ENCODE data around the gene IFI16. TPM values are rescaled to one million over a fixed set of nuclear protein-coding genes. Genes with fewer than 3 reads are reported as not detected.

Gene IFI16
- total and polyA plus RNA-seq, 2 of the 13 experiments (the other 11 are each of a cell fraction or from before 2014, with no cell fraction given): not detected

- no peak overlapping the region for H3K9ac ChIP-seq (ENCODE audit: insufficient read depth, low read depth, low read length)
- no peak overlapping the region for H3K27ac ChIP-seq (ENCODE audit: extremely low read length, insufficient read depth, low read length)
- no peak for DNase-seq (ENCODE audit: low spot score)
- FAIRE-seq: no peak
- ATAC-seq: no peak
- H3K4me3 ChIP-seq (replicated peaks in 1 of 3; ENCODE audit: insufficient read depth in 1 of 3, low read depth in 2 of 3, low read length in 3 of 3): no peak overlapping the region
- peaks cover 0 to 4% of the 10 kb centered on the region in 2 experiments; a peak in 1 of 5 replicates for H3K27me3 ChIP-seq (ENCODE audit: control insufficient read depth in 1 of 2, insufficient read depth in 2 of 2, low read length in 2 of 2)
- CTCF ChIA-PET (ENCODE audit: low intra/inter-chr PET ratio, low total read pairs): no interaction called here
- H2AFZ ChIP-seq (ENCODE audit: low read length): no peak overlapping the region
- WGBS (ENCODE audit: low lambda C conversion rate): 16% methylated on average over 7 of the region's 7 CpGs
- H3K4me1 ChIP-seq (ENCODE audit: insufficient read depth, low read length): no peaks in the 10 kb centered on the region
- H3K36me3 ChIP-seq (replicated peaks in 1 of 2; ENCODE audit: control insufficient read depth in 1 of 2, insufficient read depth in 2 of 2, low read length in 2 of 2): no peaks in the 10 kb centered on the region
- no TSS peak for BruUV-seq (replicated peaks)
- POLR2A ChIA-PET: no interaction called here
- intact Hi-C loops (cut with micrococcal nuclease; ENCODE audit: unreplicated experiment): no loop called here
- no peaks in the 10 kb centered on the region for H3K79me2 ChIP-seq (ENCODE audit: insufficient read depth, low read length)
- H3K9me3 ChIP-seq (ENCODE audit: low read length): no peaks in the 10 kb centered on the region
- H4K20me1 ChIP-seq (ENCODE audit: insufficient read depth, low read length): no peaks in the 10 kb centered on the region
- no peak overlapping the region for H3K4me2 ChIP-seq (ENCODE audit: low read depth, low read length)
- in situ Hi-C loops (cut with HindIII; ENCODE audit: extremely low pct_ligation_motif_present, low pct_unique_long_range_greater_than_20kb): no loop called here
- TF ChIP-seq ZNF644 (CRISPR knock-in tag; IDR thresholded peaks at IDR 0.05; ENCODE audit: low read depth) (no peak), TCF7L2 (IDR thresholded peaks at IDR 0.05; ENCODE audit: low read depth, low read length) (no peak), RELA (CRISPR knock-in tag; IDR thresholded peaks at IDR 0.05) (no peak), KLF16 (CRISPR knock-in tag; IDR thresholded peaks at IDR 0.05) (no peak), ZNF577 (CRISPR knock-in tag; IDR thresholded peaks at IDR 0.05; ENCODE audit: borderline replicate concordance, low read depth) (no peak), FOXO1 (CRISPR knock-in tag; IDR thresholded peaks at IDR 0.05) (no peak), U2AF2 (IDR thresholded peaks at IDR 0.05; ENCODE audit: low read depth, low read length) (no peak), HNRNPK (IDR thresholded peaks at IDR 0.05; ENCODE audit: low read depth, low read length, poor library complexity, severe bottlenecking) (no peak), PCBP2 (optimal IDR thresholded peaks at IDR 0.05; ENCODE audit: low read depth, low read length, poor library complexity, severe bottlenecking) (no peak), MED1 (CRISPR knock-in tag; IDR thresholded peaks at IDR 0.05) (no peak), ZNF264 (CRISPR knock-in tag; IDR thresholded peaks at IDR 0.05) (no peak), REL (CRISPR knock-in tag; conservative IDR thresholded peaks at IDR 0.05) (no peak)
- TF ChIP-seq, protein P1, sequence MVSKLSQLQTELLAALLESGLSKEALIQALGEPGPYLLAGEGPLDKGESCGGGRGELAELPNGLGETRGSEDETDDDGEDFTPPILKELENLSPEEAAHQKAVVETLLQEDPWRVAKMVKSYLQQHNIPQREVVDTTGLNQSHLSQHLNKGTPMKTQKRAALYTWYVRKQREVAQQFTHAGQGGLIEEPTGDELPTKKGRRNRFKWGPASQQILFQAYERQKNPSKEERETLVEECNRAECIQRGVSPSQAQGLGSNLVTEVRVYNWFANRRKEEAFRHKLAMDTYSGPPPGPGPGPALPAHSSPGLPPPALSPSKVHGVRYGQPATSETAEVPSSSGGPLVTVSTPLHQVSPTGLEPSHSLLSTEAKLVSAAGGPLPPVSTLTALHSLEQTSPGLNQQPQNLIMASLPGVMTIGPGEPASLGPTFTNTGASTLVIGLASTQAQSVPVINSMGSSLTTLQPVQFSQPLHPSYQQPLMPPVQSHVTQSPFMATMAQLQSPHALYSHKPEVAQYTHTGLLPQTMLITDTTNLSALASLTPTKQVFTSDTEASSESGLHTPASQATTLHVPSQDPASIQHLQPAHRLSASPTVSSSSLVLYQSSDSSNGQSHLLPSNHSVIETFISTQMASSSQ (IDR thresholded peaks at IDR 0.05; ENCODE audit: low read depth): no peak
- TF ChIP-seq, protein P1 (CRISPR knock-in tag; IDR thresholded peaks at IDR 0.05; ENCODE audit: borderline replicate concordance): no peak
- TF ChIP-seq, protein P2, sequence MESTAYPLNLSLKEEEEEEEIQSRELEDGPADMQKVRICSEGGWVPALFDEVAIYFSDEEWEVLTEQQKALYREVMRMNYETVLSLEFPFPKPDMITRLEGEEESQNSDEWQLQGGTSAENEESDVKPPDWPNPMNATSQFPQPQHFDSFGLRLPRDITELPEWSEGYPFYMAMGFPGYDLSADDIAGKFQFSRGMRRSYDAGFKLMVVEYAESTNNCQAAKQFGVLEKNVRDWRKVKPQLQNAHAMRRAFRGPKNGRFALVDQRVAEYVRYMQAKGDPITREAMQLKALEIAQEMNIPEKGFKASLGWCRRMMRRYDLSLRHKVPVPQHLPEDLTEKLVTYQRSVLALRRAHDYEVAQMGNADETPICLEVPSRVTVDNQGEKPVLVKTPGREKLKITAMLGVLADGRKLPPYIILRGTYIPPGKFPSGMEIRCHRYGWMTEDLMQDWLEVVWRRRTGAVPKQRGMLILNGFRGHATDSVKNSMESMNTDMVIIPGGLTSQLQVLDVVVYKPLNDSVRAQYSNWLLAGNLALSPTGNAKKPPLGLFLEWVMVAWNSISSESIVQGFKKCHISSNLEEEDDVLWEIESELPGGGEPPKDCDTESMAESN (CRISPR knock-in tag; conservative IDR thresholded peaks at IDR 0.05): no peak
- TF ChIP-seq, protein P3, sequence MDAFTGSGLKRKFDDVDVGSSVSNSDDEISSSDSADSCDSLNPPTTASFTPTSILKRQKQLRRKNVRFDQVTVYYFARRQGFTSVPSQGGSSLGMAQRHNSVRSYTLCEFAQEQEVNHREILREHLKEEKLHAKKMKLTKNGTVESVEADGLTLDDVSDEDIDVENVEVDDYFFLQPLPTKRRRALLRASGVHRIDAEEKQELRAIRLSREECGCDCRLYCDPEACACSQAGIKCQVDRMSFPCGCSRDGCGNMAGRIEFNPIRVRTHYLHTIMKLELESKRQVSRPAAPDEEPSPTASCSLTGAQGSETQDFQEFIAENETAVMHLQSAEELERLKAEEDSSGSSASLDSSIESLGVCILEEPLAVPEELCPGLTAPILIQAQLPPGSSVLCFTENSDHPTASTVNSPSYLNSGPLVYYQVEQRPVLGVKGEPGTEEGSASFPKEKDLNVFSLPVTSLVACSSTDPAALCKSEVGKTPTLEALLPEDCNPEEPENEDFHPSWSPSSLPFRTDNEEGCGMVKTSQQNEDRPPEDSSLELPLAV (CRISPR knock-in tag; conservative IDR thresholded peaks at IDR 0.05; ENCODE audit: low read depth): no peak
Observed at GRCh38 chr1:159058751-159059150, 49.0 kb downstream of the IFI16 start.

Measured in HepG2 (cell line).